Testis (tissue), 3 donors: ENCODE results near the gene FBXO41. TPM values are rescaled to one million over a fixed set of nuclear protein-coding genes. Genes with fewer than 3 reads are reported as not detected.

Source experiments
- DNase-seq: peaks from one replicate; pipeline ENCODE4 v3.0.0-alpha.2; 2019
- H3K27ac ChIP-seq, 2 donors: fragments of 200-600 bp; sonication (generic); one replicate each; pipeline ENCODE4 v1.5.1; 2019
- H3K27me3 ChIP-seq: fragments of 200-600 bp; sonication (generic); one replicate; pipeline ENCODE4 v1.5.1; 2019
- H3K36me3 ChIP-seq: fragments of 200-600 bp; sonication (generic); one replicate; pipeline ENCODE4 v1.5.1; 2017; ENCODE audit warnings: low read depth; ENCODE audit errors: missing control alignments
- H3K4me1 ChIP-seq: fragments of 200-600 bp; sonication (generic); one replicate; pipeline ENCODE4 v1.5.1; 2019
- H3K4me3 ChIP-seq, 2 donors: fragments of 200-600 bp; sonication (generic); one replicate each; pipeline ENCODE4 v1.5.1; 2017 to 2019
- H3K9me3 ChIP-seq: fragments of 200-600 bp; sonication (generic); one replicate; pipeline ENCODE4 v1.5.1; 2017
- CTCF ChIP-seq, 3 experiments: fragments of 450-650 bp in 2 of 3; fragments of 200-600 bp in 1 of 3; sonication (generic) in 1 of 3; IDR thresholded peaks; one replicate each; pipeline ENCODE4 v1.5.1; 2016 to 2019; ENCODE audit warnings: antibody characterized with exemption in 3 of 3, mild to moderate bottlenecking in 2 of 3, moderate library complexity in 1 of 3
- POLR2A ChIP-seq: fragments of 450-650 bp; IDR thresholded peaks from one replicate; pipeline ENCODE4 v1.6.1; 2017; ENCODE audit warnings: antibody characterized with exemption, mild to moderate bottlenecking, moderate library complexity
- WGBS, 2 donors: methylation state at CpG; one replicate each; pipeline ENCODE4 v1.1.5; 2018; 5-methylcytosine and 5-hydroxymethylcytosine counted together
- intact Hi-C: fragments of 100-400 bp; cut with DNase I; formaldehyde crosslinking; loops from one replicate; pipeline ENCODE4 v1.15.1; 2023; ENCODE audit warnings: low total_unique reads
- polyA plus RNA-seq: library from polyadenylated mRNA; stranded (reverse); fragments of 350-450 nt; fragmentation: Illumina TruSeq; extraction: RNeasy Lipid Tissue Mini Kit (QIAGEN cat#74804); gene quantifications from one replicate; pipeline ENCODE4 v1.2.3, GENCODE V29; 2014; ENCODE audit warnings: low read depth, low replicate concordance; ENCODE audit not compliant: insufficient read depth
- total RNA-seq, 2 donors: library from RNA; depleted of rRNA; stranded (reverse); fragments of >200 nt; gene quantifications; one replicate each; pipeline ENCODE4 v1.2.3, GENCODE V29; 2016

Gene FBXO41
- total and polyA plus RNA-seq, 3 donors from 2014 or later: 4.9 to 12.4 (median 11.1) TPM

GRCh38 chr2:73225513-73226360 lies 58.5 kb downstream of the FBXO41 start:
- Histone ChIP-seq H3K4me3 (no peak overlapping the region), H3K27me3 (no peaks in the 10 kb centered on the region), H3K9me3 (no peaks in the 10 kb centered on the region), H3K4me1 (no peaks in the 10 kb centered on the region), H3K27ac (no peak overlapping the region), H3K36me3 (no peaks in the 10 kb centered on the region)
- intact Hi-C loops: no loop called here
- TF ChIP-seq POLR2A (no peak), CTCF (IDR thresholded peaks at IDR 0.05) (no peak)
- WGBS, 2 donors: 74 to 81% methylated on average over 8 to 9 of the region's 9 CpGs
- DNase-seq: no peak

DNA sequence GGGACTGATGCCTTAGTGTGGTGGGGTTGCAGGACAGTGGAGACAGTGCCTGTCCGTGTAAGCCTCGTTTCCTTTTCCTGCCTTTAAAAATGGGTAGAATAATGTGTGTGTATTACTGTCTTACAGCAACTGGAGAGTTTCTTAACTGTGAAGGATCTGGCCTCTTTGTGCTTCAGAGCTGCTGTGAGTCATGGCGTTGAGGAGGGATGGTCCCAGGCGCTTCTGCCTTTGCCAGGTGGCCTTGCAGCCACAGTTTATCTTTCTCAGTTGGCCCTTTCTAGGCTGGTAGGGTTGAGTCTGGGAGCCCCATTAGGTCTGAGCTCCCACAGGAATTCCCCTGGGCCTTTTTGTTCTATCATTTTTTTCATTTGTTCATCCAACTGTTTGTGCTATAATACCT lies 60.5 kb downstream of the FBXO41 start:
- WGBS, 2 donors: 92 to 93% methylated on average over 4 of the region's 4 CpGs
- Histone ChIP-seq H3K9me3 (no peaks in the 10 kb centered on the region), H3K4me1 (no peaks in the 10 kb centered on the region), H3K4me3 (no peak overlapping the region), H3K27me3 (no peaks in the 10 kb centered on the region), H3K27ac (no peak overlapping the region), H3K36me3 (no peaks in the 10 kb centered on the region)
- DNase-seq: no peak
- no peak for TF ChIP-seq CTCF (IDR thresholded peaks at IDR 0.05)
- TF ChIP-seq POLR2A: no peak
- intact Hi-C loops: no loop called here

GRCh38 chr2:73218298-73218697 lies 66.0 kb downstream of the FBXO41 start:
- no peaks in the 10 kb centered on the region for H3K36me3 ChIP-seq
- H3K4me1 ChIP-seq: peaks cover 3% of the 10 kb centered on the region
- H3K4me3 ChIP-seq: no peak overlapping the region
- H3K27me3 ChIP-seq: no peaks in the 10 kb centered on the region
- no peak overlapping the region for H3K27ac ChIP-seq
- intact Hi-C loops: no loop called here
- DNase-seq: no peak
- H3K9me3 ChIP-seq: no peaks in the 10 kb centered on the region
- TF ChIP-seq POLR2A (no peak), CTCF (IDR thresholded peaks at IDR 0.05) (no peak)

GRCh38 chr2:73217826-73218225 lies 66.5 kb downstream of the FBXO41 start:
- intact Hi-C loops: no loop called here
- DNase-seq: no peak
- Histone ChIP-seq H3K9me3 (no peaks in the 10 kb centered on the region), H3K4me1 (peaks cover 3% of the 10 kb centered on the region), H3K4me3 (no peak overlapping the region), H3K27ac (no peak overlapping the region), H3K36me3 (no peaks in the 10 kb centered on the region), H3K27me3 (no peaks in the 10 kb centered on the region)
- no peak for TF ChIP-seq POLR2A
- no peak for TF ChIP-seq CTCF (IDR thresholded peaks at IDR 0.05)
- WGBS, 2 donors: 86 to 90% methylated on average over 2 of the region's 2 CpGs

DNA sequence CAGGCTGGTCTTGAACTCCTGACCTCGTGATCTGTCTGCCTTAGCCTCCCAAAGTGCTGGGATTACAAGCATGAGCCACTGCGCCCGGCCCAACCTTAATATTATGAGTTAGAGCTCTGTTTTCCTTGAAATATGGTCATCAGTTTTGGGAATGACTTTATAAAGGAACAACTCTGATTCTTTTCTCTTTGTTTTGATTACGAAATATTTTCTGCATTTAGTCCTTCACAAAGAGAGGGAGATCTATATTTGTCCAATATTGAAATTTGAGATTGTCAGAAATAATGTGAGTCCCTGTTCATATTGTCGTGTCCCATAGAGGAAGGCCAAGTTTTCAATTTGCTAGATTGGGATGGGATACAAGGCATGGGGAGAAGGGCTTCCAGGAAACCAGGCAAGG lies 67.1 kb downstream of the FBXO41 start:
- Histone ChIP-seq H3K36me3 (no peaks in the 10 kb centered on the region), H3K27me3 (no peaks in the 10 kb centered on the region), H3K4me3 (no peak overlapping the region), H3K4me1 (peaks cover 3% of the 10 kb centered on the region), H3K27ac (no peak overlapping the region), H3K9me3 (no peaks in the 10 kb centered on the region)
- DNase-seq: no peak
- TF ChIP-seq POLR2A: no peak
- no peak for TF ChIP-seq CTCF (IDR thresholded peaks at IDR 0.05)
- intact Hi-C loops: no loop called here
- WGBS, 2 donors: 91 to 98% methylated on average over 5 of the region's 5 CpGs
